SU-DHL-6 (cell line): ENCODE data around the gene ERP27.

Experiments
- H2AFZ ChIP-seq: fragments of 200-600 bp; sonication (generic); 2 replicates; pipeline ENCODE4 v1.6.1; 2014; ENCODE audit warnings: low read depth, mild to moderate bottlenecking, moderate library complexity, mixed read lengths, antibody characterized with exemption, low read length; ENCODE audit not compliant: severe bottlenecking
- H3F3A ChIP-seq: fragments of 200-600 bp; shearing (Covaris generic); 2 replicates; pipeline ENCODE4 v1.6.0; 2016; ENCODE audit warnings: antibody characterized with exemption, mild to moderate bottlenecking; ENCODE audit not compliant: insufficient read depth
- H3K27ac ChIP-seq: fragments of 200-600 bp; sonication (generic); 2 replicates; pipeline ENCODE4 v1.5.1; 2016; ENCODE audit warnings: low read depth, mild to moderate bottlenecking, low read length, moderate library complexity, mixed read lengths
- H3K27me3 ChIP-seq: fragments of 200-600 bp; sonication (generic), shearing (Covaris generic); 2 replicates; pipeline ENCODE4 v1.6.0; 2014; ENCODE audit warnings: mild to moderate bottlenecking, low read length
- H3K36me3 ChIP-seq: fragments of 200-600 bp; sonication (generic); 2 replicates; pipeline ENCODE4 v1.6.1; 2014; ENCODE audit warnings: mild to moderate bottlenecking, low read length, mixed read lengths
- H3K4me2 ChIP-seq: fragments of 300-600, 200-600 bp; shearing (Covaris generic), sonication (generic); 2 replicates; pipeline ENCODE4 v1.6.0; 2014; ENCODE audit warnings: low read length, low read depth, mild to moderate bottlenecking; ENCODE audit not compliant: poor library complexity, severe bottlenecking
- H3K4me3 ChIP-seq: fragments of 200-600 bp; sonication (generic); 2 replicates; pipeline ENCODE4 v1.5.1; 2014; ENCODE audit warnings: antibody characterized with exemption, low read length, mild to moderate bottlenecking, mixed read lengths; ENCODE audit not compliant: insufficient read depth, poor library complexity, severe bottlenecking
- H3K79me2 ChIP-seq: fragments of 200-600 bp; sonication (generic); 2 replicates; pipeline ENCODE4 v1.6.1; 2014; ENCODE audit warnings: mild to moderate bottlenecking, low read length, moderate library complexity; ENCODE audit not compliant: insufficient read depth
- H3K9ac ChIP-seq: fragments of 200-600 bp; sonication (generic); 2 replicates; pipeline ENCODE4 v1.7.0; 2014; ENCODE audit warnings: mild to moderate bottlenecking, low read length
- H3K9me2 ChIP-seq: fragments of 200-600 bp; sonication (generic); replicated peaks from 2 replicates; pipeline ENCODE4 v1.6.1; 2014; ENCODE audit warnings: low read length; ENCODE audit not compliant: insufficient read depth
- H3K9me3 ChIP-seq: fragments of 200-600 bp; sonication (generic); 2 replicates; pipeline ENCODE4 v1.6.1; 2014; ENCODE audit warnings: low read length, mixed read lengths; ENCODE audit not compliant: insufficient read depth
- H4K20me1 ChIP-seq: fragments of 200-600 bp; sonication (generic); 2 replicates; pipeline ENCODE4 v1.6.1; 2014; ENCODE audit warnings: low read depth, mild to moderate bottlenecking, antibody characterized with exemption, low read length, moderate library complexity, mixed read lengths
- EZH2phosphoT487 ChIP-seq: fragments of 200-600 bp; sonication (generic), shearing (Covaris generic); conservative IDR thresholded peaks from 2 replicates; pipeline ENCODE4 v1.6.1; 2018; ENCODE audit warnings: mild to moderate bottlenecking, antibody characterized with exemption, low read length, moderate library complexity, mixed read lengths
- TF ChIP-seq, protein P1 (sequence below): fragments of 200-600 bp; sonication (generic); IDR thresholded peaks from one replicate; pipeline ENCODE4 v1.5.1; 2017; ENCODE audit warnings: antibody characterized with exemption, mild to moderate bottlenecking, low read length, moderate library complexity; ENCODE audit not compliant: insufficient read depth, poor library complexity, severe bottlenecking

The ERP27 gene

DNA sequence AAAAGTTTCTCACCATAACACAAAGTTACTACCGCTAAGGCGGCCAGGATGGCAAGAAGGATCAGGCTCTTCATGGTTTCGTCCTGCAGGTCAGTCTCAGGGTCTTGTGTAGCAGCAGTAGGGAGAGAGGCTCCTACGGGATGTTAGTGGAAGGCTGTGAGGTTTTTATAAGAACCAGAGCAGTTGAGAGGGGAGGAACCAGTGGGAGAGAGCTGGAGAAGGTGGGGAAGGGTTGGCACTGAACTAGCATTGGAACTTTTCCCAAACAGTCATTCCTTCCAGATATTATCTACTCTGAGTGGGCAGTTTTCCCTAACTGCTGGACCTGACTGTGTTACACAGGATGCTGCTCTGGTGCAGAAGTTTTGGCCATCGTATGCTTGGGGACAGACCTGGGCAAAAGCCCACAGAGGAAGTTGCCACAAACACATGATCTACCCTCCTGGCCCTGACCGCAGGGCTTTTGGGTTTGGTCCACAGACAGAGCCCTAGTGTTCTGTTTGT is 52.6 kb downstream of the ERP27 start, which contains the start of gene MGP:
Gene MGP (minus strand): TSS at position 137 of the 504 bp plus-strand sequence. CDS start 63 bp downstream, at position 74.
- H3K9ac ChIP-seq, result no peak within 1 kb of the TSS
- H3K79me2 ChIP-seq, result no peaks in the 10 kb centered on the region
- H3K9me2 ChIP-seq, result no peaks in the 10 kb centered on the region
- no peaks in the 10 kb centered on the region for H4K20me1 ChIP-seq
- H3K27ac ChIP-seq, result no peak within 1 kb of the TSS
- peak within 1 kb of the TSS; percentile 48 for H3K4me2 ChIP-seq
- H3K4me3 ChIP-seq, result no peak within 1 kb of the TSS
- 0 out of 2 replicates have a peak, but pooled peaks cover 3% of the 10 kb centered on the region for H3F3A ChIP-seq
- no peaks in the 10 kb centered on the region for H3K27me3 ChIP-seq
- no peaks in the 10 kb centered on the region for H3K9me3 ChIP-seq
- no peak within 1 kb of the TSS for H2AFZ ChIP-seq
- TF ChIP-seq EZH2phosphoT487, result no peak
- TF ChIP-seq, protein P1, sequence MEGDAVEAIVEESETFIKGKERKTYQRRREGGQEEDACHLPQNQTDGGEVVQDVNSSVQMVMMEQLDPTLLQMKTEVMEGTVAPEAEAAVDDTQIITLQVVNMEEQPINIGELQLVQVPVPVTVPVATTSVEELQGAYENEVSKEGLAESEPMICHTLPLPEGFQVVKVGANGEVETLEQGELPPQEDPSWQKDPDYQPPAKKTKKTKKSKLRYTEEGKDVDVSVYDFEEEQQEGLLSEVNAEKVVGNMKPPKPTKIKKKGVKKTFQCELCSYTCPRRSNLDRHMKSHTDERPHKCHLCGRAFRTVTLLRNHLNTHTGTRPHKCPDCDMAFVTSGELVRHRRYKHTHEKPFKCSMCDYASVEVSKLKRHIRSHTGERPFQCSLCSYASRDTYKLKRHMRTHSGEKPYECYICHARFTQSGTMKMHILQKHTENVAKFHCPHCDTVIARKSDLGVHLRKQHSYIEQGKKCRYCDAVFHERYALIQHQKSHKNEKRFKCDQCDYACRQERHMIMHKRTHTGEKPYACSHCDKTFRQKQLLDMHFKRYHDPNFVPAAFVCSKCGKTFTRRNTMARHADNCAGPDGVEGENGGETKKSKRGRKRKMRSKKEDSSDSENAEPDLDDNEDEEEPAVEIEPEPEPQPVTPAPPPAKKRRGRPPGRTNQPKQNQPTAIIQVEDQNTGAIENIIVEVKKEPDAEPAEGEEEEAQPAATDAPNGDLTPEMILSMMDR, result no peak
- no peaks in the 10 kb centered on the region for H3K36me3 ChIP-seq

DNA sequence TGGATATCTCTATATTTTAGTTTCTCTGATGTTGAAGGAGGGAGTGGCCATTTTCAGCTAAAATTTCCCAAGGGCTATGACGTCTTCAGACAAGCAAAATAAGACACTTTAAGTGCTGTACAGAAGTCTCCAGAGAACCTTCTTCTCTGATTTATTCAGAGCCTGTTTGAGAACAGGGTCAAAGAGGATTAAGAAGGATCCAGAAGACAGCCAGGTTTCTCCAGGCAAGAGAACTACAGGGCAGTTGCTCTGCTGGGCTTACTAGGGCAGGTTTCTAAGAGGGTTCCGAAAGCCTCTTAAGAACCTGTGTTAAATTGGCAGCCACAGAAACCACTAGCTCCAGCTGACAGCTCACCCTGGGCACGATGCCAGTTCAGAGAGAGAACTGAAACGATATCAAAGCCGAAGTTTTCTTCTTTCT is 53.9 kb downstream of the ERP27 start:
- peak overlapping the region; percentile 48 for H3K4me2 ChIP-seq

DNA sequence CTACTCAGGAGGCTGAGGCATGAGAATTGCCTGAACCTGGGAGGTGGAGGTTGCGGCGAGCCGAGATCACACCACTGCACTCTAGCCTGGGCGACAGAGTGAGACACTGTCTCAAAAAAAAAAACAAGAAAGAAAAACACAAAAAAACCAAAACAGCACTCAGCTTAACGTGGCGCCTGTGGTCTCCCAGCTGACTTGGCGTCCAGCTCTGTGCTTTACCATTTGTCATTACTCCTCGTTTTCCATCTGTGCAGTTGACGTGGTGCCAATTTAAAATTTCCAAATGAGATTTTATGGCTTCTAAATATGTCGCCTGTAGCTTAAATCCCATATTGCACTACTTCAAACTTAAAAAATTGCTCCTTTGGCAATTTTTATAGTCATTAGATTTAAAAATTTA is 54.7 kb downstream of the ERP27 start:
- Histone ChIP-seq H3K4me3 (no peak overlapping the region), H3K79me2 (no peaks in the 10 kb centered on the region), H3K27ac (no peak overlapping the region), H3K9me3 (no peaks in the 10 kb centered on the region), H3F3A (0 out of 2 replicates have a peak, but pooled peaks cover 3% of the 10 kb centered on the region), H3K9ac (no peak overlapping the region), H3K9me2 (no peaks in the 10 kb centered on the region), H3K27me3 (no peaks in the 10 kb centered on the region), H3K4me2 (peak overlapping the region; percentile 48), H2AFZ (no peak overlapping the region), H4K20me1 (no peaks in the 10 kb centered on the region), H3K36me3 (no peaks in the 10 kb centered on the region)
- TF ChIP-seq, protein P1, result no peak
- TF ChIP-seq EZH2phosphoT487, result no peak

More for the DNA sequence above, 53.9 kb downstream of the ERP27 start:
- H3K36me3 ChIP-seq, result no peaks in the 10 kb centered on the region
- TF ChIP-seq EZH2phosphoT487, result no peak
- TF ChIP-seq, protein P1, result no peak
- H4K20me1 ChIP-seq, result no peaks in the 10 kb centered on the region
- no peaks in the 10 kb centered on the region for H3K27me3 ChIP-seq
- H3K9ac ChIP-seq, result no peak overlapping the region
- H3K79me2 ChIP-seq, result no peaks in the 10 kb centered on the region
- no peaks in the 10 kb centered on the region for H3K9me2 ChIP-seq
- H3F3A ChIP-seq, result 0 out of 2 replicates have a peak, but pooled peaks cover 3% of the 10 kb centered on the region
- H3K27ac ChIP-seq, result no peak overlapping the region
- no peak overlapping the region for H3K4me3 ChIP-seq
- H2AFZ ChIP-seq, result no peak overlapping the region
- no peaks in the 10 kb centered on the region for H3K9me3 ChIP-seq
